Stimulated activated CD8-positive, alpha-beta memory T cell treated with anti-CD3 and anti-CD28 coated beads, Interleukin-15, amount 100 ng/mL, for 1 hour (primary cell): ENCODE measurements around the gene ELMO1.

ENCODE experiments used
- DNase-seq: peaks from one replicate; pipeline ENCODE4 v3.0.0-alpha.2; 2020; ENCODE audit warnings: low read depth

Gene ELMO1

GRCh38 chr7:37368540-37368939, 80.1 kb downstream of the ELMO1 start:
- DNase-seq: no peak

- no peak for DNase-seq
Measured at GRCh38 chr7:37367010-37367409, 81.7 kb downstream of the ELMO1 start.

GRCh38 chr7:37366445-37366844, 82.2 kb downstream of the ELMO1 start:
- DNase-seq: no peak

- DNase-seq: no peak
Measured at GRCh38 chr7:37365405-37365804, 83.3 kb downstream of the ELMO1 start.

- no peak for DNase-seq
Measured at GRCh38 chr7:37364856-37365255, 83.8 kb downstream of the ELMO1 start.

- DNase-seq: no peak
Measured at GRCh38 chr7:37363536-37364491, 84.8 kb downstream of the ELMO1 start.

- DNase-seq: no peak
Measured at GRCh38 chr7:37362802-37363201, 85.9 kb downstream of the ELMO1 start.

- DNase-seq: no peak
Measured at GRCh38 chr7:37360484-37360883, 88.2 kb downstream of the ELMO1 start.

- no peak for DNase-seq
Measured at GRCh38 chr7:37359662-37360444, 88.8 kb downstream of the ELMO1 start.

- no peak for DNase-seq
Measured at GRCh38 chr7:37359180-37359579, 89.5 kb downstream of the ELMO1 start.

GRCh38 chr7:37357637-37357996, 91.0 kb downstream of the ELMO1 start:
- no peak for DNase-seq

GRCh38 chr7:37356911-37357636, 91.6 kb downstream of the ELMO1 start:
- no peak for DNase-seq

- no peak for DNase-seq
Measured at GRCh38 chr7:37354656-37355131, 94.0 kb downstream of the ELMO1 start.

GRCh38 chr7:37353949-37354655, 94.6 kb downstream of the ELMO1 start:
- DNase-seq: no peak

- DNase-seq: no peak
Measured at GRCh38 chr7:37352974-37353948, 95.4 kb downstream of the ELMO1 start.

- DNase-seq: no peak
Measured at GRCh38 chr7:37352251-37352880, 96.3 kb downstream of the ELMO1 start.

- DNase-seq: no peak
Measured at GRCh38 chr7:37351716-37352115, 96.9 kb downstream of the ELMO1 start.

- DNase-seq: no peak
Measured at GRCh38 chr7:37349979-37350590, 98.6 kb downstream of the ELMO1 start.

- DNase-seq: no peak
Measured at GRCh38 chr7:37348982-37349381, 99.7 kb downstream of the ELMO1 start.

GRCh38 chr7:37346761-37347160, 101.9 kb downstream of the ELMO1 start:
- DNase-seq: no peak
